Neural cell (in vitro differentiated cells): ENCODE data around the gene BICDL1. TPM values are rescaled to one million over a fixed set of nuclear protein-coding genes. Genes with fewer than 3 reads are reported as not detected.

Source experiments
- H2AFZ ChIP-seq: fragments of 200-600, 300-800 bp; sonication (generic), shearing (Covaris generic); 2 replicates; pipeline ENCODE4 v1.6.0; 2014; ENCODE audit warnings: low read depth, mild to moderate bottlenecking, antibody characterized with exemption, low read length, moderate library complexity
- H3F3A ChIP-seq: fragments of 200-600 bp; shearing (Covaris generic); 2 replicates; pipeline ENCODE4 v1.6.1; 2016; ENCODE audit warnings: mild to moderate bottlenecking, moderate library complexity, mixed read lengths, antibody characterized with exemption, low read length; ENCODE audit not compliant: insufficient read depth, poor library complexity, severe bottlenecking
- H3K27ac ChIP-seq: fragments of 200-600, 300-800 bp; sonication (generic), shearing (Covaris generic); 2 replicates; pipeline ENCODE4 v1.5.1; 2014; ENCODE audit warnings: mild to moderate bottlenecking, low read length, moderate library complexity
- H3K27me3 ChIP-seq: fragments of 300-800, 200-600 bp; sonication (generic), shearing (Covaris generic); 2 replicates; pipeline ENCODE4 v1.6.0; 2014; ENCODE audit warnings: mild to moderate bottlenecking, low read depth, low read length, moderate library complexity; ENCODE audit not compliant: insufficient read depth
- H3K36me3 ChIP-seq: fragments of 300-800, 200-600 bp; sonication (generic), shearing (Covaris generic); 2 replicates; pipeline ENCODE4 v1.5.1; 2014; ENCODE audit warnings: mild to moderate bottlenecking, antibody characterized with exemption, low read length, moderate library complexity; ENCODE audit not compliant: insufficient read depth
- H3K4me2 ChIP-seq: fragments of 300-800, 200-600 bp; sonication (generic), shearing (Covaris generic); 2 replicates; pipeline ENCODE4 v1.6.0; 2014; ENCODE audit warnings: mild to moderate bottlenecking, low read length
- H3K4me3 ChIP-seq: fragments of 300-800, 200-600 bp; sonication (generic), shearing (Covaris generic); 2 replicates; pipeline ENCODE4 v1.5.1; 2014; ENCODE audit warnings: mild to moderate bottlenecking, low read length, moderate library complexity
- H3K79me2 ChIP-seq: fragments of 200-600 bp; shearing (Covaris generic); replicated peaks from 2 replicates; pipeline ENCODE4 v1.6.0; 2014; ENCODE audit warnings: mild to moderate bottlenecking, low read length, moderate library complexity; ENCODE audit not compliant: insufficient read depth
- H3K9ac ChIP-seq: fragments of 300-800, 200-600 bp; sonication (generic), shearing (Covaris generic); 2 replicates; pipeline ENCODE4 v1.6.1; 2016; ENCODE audit warnings: mild to moderate bottlenecking, low read length, mixed read lengths
- H3K9me2 ChIP-seq: fragments of 200-600 bp; shearing (Covaris generic); 2 replicates; pipeline ENCODE4 v1.6.1; 2016; ENCODE audit warnings: mild to moderate bottlenecking, low read length, mixed read lengths; ENCODE audit not compliant: insufficient read depth
- H3K9me3 ChIP-seq: fragments of 200-600, 300-800 bp; sonication (generic), shearing (Covaris generic); 2 replicates; pipeline ENCODE4 v1.6.1; 2016; ENCODE audit warnings: mild to moderate bottlenecking, mixed run types, low read length, moderate library complexity, mixed read lengths
- H4K20me1 ChIP-seq: fragments of 200-600 bp; shearing (Covaris generic); 2 replicates; pipeline ENCODE4 v1.6.1; 2016; ENCODE audit warnings: mild to moderate bottlenecking, mixed run types; ENCODE audit not compliant: insufficient read depth
- CTCF ChIP-seq: fragments of 450-650 bp; IDR thresholded peaks from 2 replicates; pipeline ENCODE4 v1.5.1; 2014; ENCODE audit warnings: antibody characterized with exemption, mild to moderate bottlenecking, moderate library complexity; ENCODE audit not compliant: poor library complexity, severe bottlenecking
- EP300 ChIP-seq: fragments of 450-650 bp; conservative IDR thresholded peaks from 2 replicates; pipeline ENCODE4 v1.6.1; 2014; ENCODE audit warnings: antibody characterized with exemption, mild to moderate bottlenecking, moderate library complexity; ENCODE audit not compliant: poor library complexity, severe bottlenecking
- EZH2 ChIP-seq: fragments of 200-600, 300-800 bp; shearing (Covaris generic), sonication (generic); IDR thresholded peaks from 2 replicates; pipeline ENCODE4 v1.6.1; 2014; ENCODE audit warnings: antibody characterized with exemption, low read length, borderline replicate concordance, mild to moderate bottlenecking; ENCODE audit not compliant: insufficient read depth, poor library complexity, severe bottlenecking
- MXI1 ChIP-seq: fragments of 450-650 bp; conservative IDR thresholded peaks from 2 replicates; pipeline ENCODE4 v1.6.1; 2014; ENCODE audit warnings: antibody characterized with exemption, mild to moderate bottlenecking; ENCODE audit not compliant: poor library complexity, severe bottlenecking
- POLR2AphosphoS5 ChIP-seq: IDR thresholded peaks from 2 replicates; pipeline ENCODE4 v1.6.1; 2012
- RAD21 ChIP-seq: fragments of 450-650 bp; conservative IDR thresholded peaks from 2 replicates; pipeline ENCODE4 v1.6.1; 2014; ENCODE audit warnings: antibody characterized with exemption, mild to moderate bottlenecking, moderate library complexity
- REST ChIP-seq: IDR thresholded peaks from 2 replicates; pipeline ENCODE4 v1.6.1; 2012; ENCODE audit warnings: borderline replicate concordance
- SMC3 ChIP-seq: fragments of 450-650 bp; conservative IDR thresholded peaks from 2 replicates; pipeline ENCODE4 v1.6.1; 2014; ENCODE audit warnings: antibody characterized with exemption, mild to moderate bottlenecking, moderate library complexity; ENCODE audit not compliant: poor library complexity
- TAF1 ChIP-seq: IDR thresholded peaks from 2 replicates; pipeline ENCODE4 v1.6.1; 2012; ENCODE audit warnings: low read depth
- polyA plus RNA-seq: library from polyadenylated mRNA; depleted of rRNA; stranded (reverse); fragments of >200 nt; gene quantifications from 2 replicates; pipeline ENCODE4 v1.2.3, GENCODE V29; 2014

Gene BICDL1
- polyA plus RNA-seq, 1 donor from 2014 or later = 136 TPM

GRCh38 chr12:120134307-120134980 is 145.4 kb downstream of the BICDL1 start:
- H3K4me2 ChIP-seq = no peak overlapping the region
- H3K27ac ChIP-seq = no peak overlapping the region
- TF ChIP-seq REST = no peak
- TF ChIP-seq EP300 = no peak
- H3K79me2 ChIP-seq = no peaks in the 10 kb centered on the region
- H3K9ac ChIP-seq = no peak overlapping the region
- H3K4me3 ChIP-seq = no peak overlapping the region
- no peaks in the 10 kb centered on the region for H4K20me1 ChIP-seq
- H3K9me3 ChIP-seq = no peaks in the 10 kb centered on the region
- H3K9me2 ChIP-seq = no peaks in the 10 kb centered on the region
- no peaks in the 10 kb centered on the region for H3K36me3 ChIP-seq
- no peaks in the 10 kb centered on the region for H3K27me3 ChIP-seq
- no peak overlapping the region for H2AFZ ChIP-seq
- H3F3A ChIP-seq = no peaks in the 10 kb centered on the region

GRCh38 chr12:120136093-120136770 is 147.2 kb downstream of the BICDL1 start:
- no peaks in the 10 kb centered on the region for H4K20me1 ChIP-seq
- TF ChIP-seq SMC3 (no peak), EZH2 (no peak), MXI1 (no peak), POLR2AphosphoS5 (no peak), CTCF (no peak), REST (no peak), TAF1 (no peak), EP300 (no peak), RAD21 (no peak)
- H3K9me2 ChIP-seq = no peaks in the 10 kb centered on the region
- no peaks in the 10 kb centered on the region for H3K27me3 ChIP-seq
- no peak overlapping the region for H3K9ac ChIP-seq
- H3K4me2 ChIP-seq = no peak overlapping the region
- H3K79me2 ChIP-seq = no peaks in the 10 kb centered on the region
- no peak overlapping the region for H2AFZ ChIP-seq
- H3F3A ChIP-seq = no peaks in the 10 kb centered on the region
- H3K9me3 ChIP-seq = no peaks in the 10 kb centered on the region
- no peak overlapping the region for H3K4me3 ChIP-seq
- no peaks in the 10 kb centered on the region for H3K36me3 ChIP-seq
- H3K27ac ChIP-seq = no peak overlapping the region
